ENCODE results near the gene USO1. TPM values are rescaled to one million over a fixed set of nuclear protein-coding genes. Genes with fewer than 3 reads are reported as not detected.

Gene USO1
- total and polyA plus RNA-seq, 2 experiments from 2014 or later = 113 to 277 TPM

DNA sequence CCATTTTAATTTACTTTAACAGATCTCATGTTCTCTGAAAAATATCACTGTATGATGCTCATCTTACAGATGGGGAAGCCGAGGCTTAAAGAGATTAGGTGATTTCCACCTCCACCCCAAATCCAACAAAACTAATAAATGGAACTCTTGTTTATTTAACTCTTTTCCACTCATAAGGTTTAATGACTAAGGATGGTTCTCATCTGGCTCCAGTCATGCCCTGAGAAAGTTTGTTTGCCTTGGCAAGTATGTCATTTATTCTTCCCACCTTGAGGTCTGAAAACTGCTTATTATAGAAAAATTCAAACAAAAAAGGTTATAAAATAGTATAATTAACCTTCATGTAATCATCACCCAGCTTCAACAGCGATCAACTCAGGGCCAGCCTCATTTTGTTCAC, 121.6 kb downstream of the USO1 start:
- Histone ChIP-seq H3K27ac (ENCODE audit: low read depth) (no peak overlapping the region), H3K4me1 (ENCODE audit: insufficient read depth) (peaks cover 15% of the 10 kb centered on the region), H3F3A (replicated peaks; ENCODE audit: low read depth) (no peaks in the 10 kb centered on the region; the same call in 1 of the 2 replicates), H3K27me3 (ENCODE audit: insufficient read depth) (no peaks in the 10 kb centered on the region), H3K9me2 (ENCODE audit: insufficient read depth) (no peaks in the 10 kb centered on the region), H3K4me3 (no peak overlapping the region), H4K20me1 (replicated peaks; ENCODE audit: insufficient read depth) (no peaks in the 10 kb centered on the region), H3K36me3 (ENCODE audit: insufficient read depth) (no peaks in the 10 kb centered on the region), H2AFZ (no peak overlapping the region; the same call in 1 of the 2 replicates), H3K79me2 (replicated peaks; ENCODE audit: insufficient read depth) (no peaks in the 10 kb centered on the region), H3K4me2 (no peak overlapping the region)
- ATAC-seq (no peak), DNase-seq (ENCODE audit: low spot score) (no peak)
- Mint-ChIP-seq H3K4me3 (no peak overlapping the region), H3K9me3 (no peaks in the 10 kb centered on the region), H3K4me1 (peaks cover 29% of the 10 kb centered on the region), H3K27ac (no peak overlapping the region), H3K36me3 (ENCODE audit: low read depth) (no peaks in the 10 kb centered on the region), H3K27me3 (ENCODE audit: insufficient read depth, low read depth, poor library complexity) (peaks cover 2% of the 10 kb centered on the region)
- TF ChIP-seq, protein P1, sequence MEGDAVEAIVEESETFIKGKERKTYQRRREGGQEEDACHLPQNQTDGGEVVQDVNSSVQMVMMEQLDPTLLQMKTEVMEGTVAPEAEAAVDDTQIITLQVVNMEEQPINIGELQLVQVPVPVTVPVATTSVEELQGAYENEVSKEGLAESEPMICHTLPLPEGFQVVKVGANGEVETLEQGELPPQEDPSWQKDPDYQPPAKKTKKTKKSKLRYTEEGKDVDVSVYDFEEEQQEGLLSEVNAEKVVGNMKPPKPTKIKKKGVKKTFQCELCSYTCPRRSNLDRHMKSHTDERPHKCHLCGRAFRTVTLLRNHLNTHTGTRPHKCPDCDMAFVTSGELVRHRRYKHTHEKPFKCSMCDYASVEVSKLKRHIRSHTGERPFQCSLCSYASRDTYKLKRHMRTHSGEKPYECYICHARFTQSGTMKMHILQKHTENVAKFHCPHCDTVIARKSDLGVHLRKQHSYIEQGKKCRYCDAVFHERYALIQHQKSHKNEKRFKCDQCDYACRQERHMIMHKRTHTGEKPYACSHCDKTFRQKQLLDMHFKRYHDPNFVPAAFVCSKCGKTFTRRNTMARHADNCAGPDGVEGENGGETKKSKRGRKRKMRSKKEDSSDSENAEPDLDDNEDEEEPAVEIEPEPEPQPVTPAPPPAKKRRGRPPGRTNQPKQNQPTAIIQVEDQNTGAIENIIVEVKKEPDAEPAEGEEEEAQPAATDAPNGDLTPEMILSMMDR (conservative IDR thresholded peaks at IDR 0.05; ENCODE audit: low read depth in 2 of 2) = no peak
- TF ChIP-seq CREB1 (CRISPR knock-in tag; IDR thresholded peaks at IDR 0.05; ENCODE audit: low read depth) (no peak), STAT1 (IDR thresholded peaks at IDR 0.05; ENCODE audit: unreplicated experiment) (no peak)
- TF ChIP-seq, protein P2, sequence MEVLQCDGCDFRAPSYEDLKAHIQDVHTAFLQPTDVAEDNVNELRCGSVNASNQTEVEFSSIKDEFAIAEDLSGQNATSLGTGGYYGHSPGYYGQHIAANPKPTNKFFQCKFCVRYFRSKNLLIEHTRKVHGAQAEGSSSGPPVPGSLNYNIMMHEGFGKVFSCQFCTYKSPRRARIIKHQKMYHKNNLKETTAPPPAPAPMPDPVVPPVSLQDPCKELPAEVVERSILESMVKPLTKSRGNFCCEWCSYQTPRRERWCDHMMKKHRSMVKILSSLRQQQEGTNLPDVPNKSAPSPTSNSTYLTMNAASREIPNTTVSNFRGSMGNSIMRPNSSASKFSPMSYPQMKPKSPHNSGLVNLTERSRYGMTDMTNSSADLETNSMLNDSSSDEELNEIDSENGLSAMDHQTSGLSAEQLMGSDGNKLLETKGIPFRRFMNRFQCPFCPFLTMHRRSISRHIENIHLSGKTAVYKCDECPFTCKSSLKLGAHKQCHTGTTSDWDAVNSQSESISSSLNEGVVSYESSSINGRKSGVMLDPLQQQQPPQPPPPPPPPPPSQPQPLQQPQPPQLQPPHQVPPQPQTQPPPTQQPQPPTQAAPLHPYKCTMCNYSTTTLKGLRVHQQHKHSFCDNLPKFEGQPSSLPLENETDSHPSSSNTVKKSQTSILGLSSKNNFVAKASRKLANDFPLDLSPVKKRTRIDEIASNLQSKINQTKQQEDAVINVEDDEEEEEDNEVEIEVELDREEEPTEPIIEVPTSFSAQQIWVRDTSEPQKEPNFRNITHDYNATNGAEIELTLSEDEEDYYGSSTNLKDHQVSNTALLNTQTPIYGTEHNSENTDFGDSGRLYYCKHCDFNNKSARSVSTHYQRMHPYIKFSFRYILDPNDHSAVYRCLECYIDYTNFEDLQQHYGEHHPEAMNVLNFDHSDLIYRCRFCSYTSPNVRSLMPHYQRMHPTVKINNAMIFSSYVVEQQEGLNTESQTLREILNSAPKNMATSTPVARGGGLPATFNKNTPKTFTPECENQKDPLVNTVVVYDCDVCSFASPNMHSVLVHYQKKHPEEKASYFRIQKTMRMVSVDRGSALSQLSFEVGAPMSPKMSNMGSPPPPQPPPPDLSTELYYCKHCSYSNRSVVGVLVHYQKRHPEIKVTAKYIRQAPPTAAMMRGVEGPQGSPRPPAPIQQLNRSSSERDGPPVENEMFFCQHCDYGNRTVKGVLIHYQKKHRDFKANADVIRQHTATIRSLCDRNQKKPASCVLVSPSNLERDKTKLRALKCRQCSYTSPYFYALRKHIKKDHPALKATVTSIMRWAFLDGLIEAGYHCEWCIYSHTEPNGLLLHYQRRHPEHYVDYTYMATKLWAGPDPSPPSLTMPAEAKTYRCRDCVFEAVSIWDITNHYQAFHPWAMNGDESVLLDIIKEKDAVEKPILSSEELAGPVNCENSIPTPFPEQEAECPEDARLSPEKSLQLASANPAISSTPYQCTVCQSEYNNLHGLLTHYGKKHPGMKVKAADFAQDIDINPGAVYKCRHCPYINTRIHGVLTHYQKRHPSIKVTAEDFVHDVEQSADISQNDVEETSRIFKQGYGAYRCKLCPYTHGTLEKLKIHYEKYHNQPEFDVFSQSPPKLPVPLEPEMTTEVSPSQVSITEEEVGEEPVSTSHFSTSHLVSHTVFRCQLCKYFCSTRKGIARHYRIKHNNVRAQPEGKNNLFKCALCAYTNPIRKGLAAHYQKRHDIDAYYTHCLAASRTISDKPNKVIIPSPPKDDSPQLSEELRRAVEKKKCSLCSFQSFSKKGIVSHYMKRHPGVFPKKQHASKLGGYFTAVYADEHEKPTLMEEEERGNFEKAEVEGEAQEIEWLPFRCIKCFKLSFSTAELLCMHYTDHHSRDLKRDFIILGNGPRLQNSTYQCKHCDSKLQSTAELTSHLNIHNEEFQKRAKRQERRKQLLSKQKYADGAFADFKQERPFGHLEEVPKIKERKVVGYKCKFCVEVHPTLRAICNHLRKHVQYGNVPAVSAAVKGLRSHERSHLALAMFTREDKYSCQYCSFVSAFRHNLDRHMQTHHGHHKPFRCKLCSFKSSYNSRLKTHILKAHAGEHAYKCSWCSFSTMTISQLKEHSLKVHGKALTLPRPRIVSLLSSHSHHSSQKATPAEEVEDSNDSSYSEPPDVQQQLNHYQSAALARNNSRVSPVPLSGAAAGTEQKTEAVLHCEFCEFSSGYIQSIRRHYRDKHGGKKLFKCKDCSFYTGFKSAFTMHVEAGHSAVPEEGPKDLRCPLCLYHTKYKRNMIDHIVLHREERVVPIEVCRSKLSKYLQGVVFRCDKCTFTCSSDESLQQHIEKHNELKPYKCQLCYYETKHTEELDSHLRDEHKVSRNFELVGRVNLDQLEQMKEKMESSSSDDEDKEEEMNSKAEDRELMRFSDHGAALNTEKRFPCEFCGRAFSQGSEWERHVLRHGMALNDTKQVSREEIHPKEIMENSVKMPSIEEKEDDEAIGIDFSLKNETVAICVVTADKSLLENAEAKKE (CRISPR knock-in tag; IDR thresholded peaks at IDR 0.05) = no peak

Data from GM23338 (cell line).